Right cardiac atrium (tissue), 5 donors: ENCODE results near the gene CALN1. TPM values are rescaled to one million over a fixed set of nuclear protein-coding genes. Genes with fewer than 3 reads are reported as not detected.

Experiments
- ATAC-seq, 2 donors: fragments of 200-7000 bp; cut with Tn5 transposase; one replicate each; pipeline versions ENCODE4 v1.8.0 to v1.9.1; 2020; ENCODE audit warnings: moderate library complexity in 2 of 2, mild to moderate bottlenecking in 1 of 2
- DNase-seq, 3 donors: peaks; one replicate each; pipeline ENCODE4 v3.0.0-alpha.2; 2020
- H3K27ac ChIP-seq: one replicate; pipeline ENCODE4 v1.5.1; 2013; ENCODE audit warnings: mild to moderate bottlenecking, low read length, control low read depth, moderate library complexity
- H3K27me3 ChIP-seq: one replicate; pipeline ENCODE4 v1.6.1; 2013; ENCODE audit not compliant: control insufficient read depth, insufficient read depth
- H3K4me1 ChIP-seq: one replicate; pipeline ENCODE4 v1.6.1; 2013; ENCODE audit warnings: low read length; ENCODE audit not compliant: control insufficient read depth, insufficient read depth
- H3K4me3 ChIP-seq: one replicate; pipeline ENCODE4 v1.5.1; 2013; ENCODE audit warnings: low read length, control low read depth
- H3K9me3 ChIP-seq: one replicate; pipeline ENCODE4 v1.6.1; 2013; ENCODE audit warnings: low read length; ENCODE audit not compliant: control insufficient read depth
- WGBS: extraction: QIAGEN DNeasy Blood & Tissue Kit; methylation state at CpG from one replicate; pipeline ENCODE4 v1.1.7; 2013; 5-methylcytosine and 5-hydroxymethylcytosine counted together
- intact Hi-C, 4 donors: fragments of 100-400 bp; cut with DNase I; formaldehyde crosslinking; loops; one replicate each; pipeline versions ENCODE4 v1.11.0 to v1.14.0; 2022 to 2023
- polyA plus RNA-seq: library from polyadenylated mRNA; stranded (reverse); fragments of 200-250 nt; gene quantifications from one replicate; pipeline ENCODE4 v1.2.3, GENCODE V29; 2013
- total RNA-seq, 4 donors: library from RNA; stranded (reverse); fragmentation: NEBNext Ultra II Directional; extraction: Animal tissue kit (Norgen Biotek cat#: 25700); gene quantifications; one replicate each; pipeline ENCODE4 v1.2.1, GENCODE V29; 2021
- donor health status: healthy with polysubstance abuse.
- donor health status: DM: no; HTN: yes; CAD: no.
- donor health status: DM: no; HTN: no; CAD: no.
- donor health status: DM: no; HTN: yes; CAD: no; lungs with severe emphysema.
- donor health status: DM: yes; HTN: yes; CAD: no.

The CALN1 gene
- total and polyA plus RNA-seq, 5 donors: not detected

- H3K27me3 ChIP-seq: no peaks in the 10 kb centered on the region
- H3K9me3 ChIP-seq: no peaks in the 10 kb centered on the region
- intact Hi-C loops: no loop called here
- no peaks in the 10 kb centered on the region for H3K4me1 ChIP-seq
- no peak overlapping the region for H3K4me3 ChIP-seq
- no peak overlapping the region for H3K27ac ChIP-seq
- ATAC-seq: no peak
- peak in 1 of 3 donors; percentile 33 for DNase-seq
These were observed 348.8 kb downstream of the CALN1 start for GRCh38 chr7:72063330-72063729.

DNA sequence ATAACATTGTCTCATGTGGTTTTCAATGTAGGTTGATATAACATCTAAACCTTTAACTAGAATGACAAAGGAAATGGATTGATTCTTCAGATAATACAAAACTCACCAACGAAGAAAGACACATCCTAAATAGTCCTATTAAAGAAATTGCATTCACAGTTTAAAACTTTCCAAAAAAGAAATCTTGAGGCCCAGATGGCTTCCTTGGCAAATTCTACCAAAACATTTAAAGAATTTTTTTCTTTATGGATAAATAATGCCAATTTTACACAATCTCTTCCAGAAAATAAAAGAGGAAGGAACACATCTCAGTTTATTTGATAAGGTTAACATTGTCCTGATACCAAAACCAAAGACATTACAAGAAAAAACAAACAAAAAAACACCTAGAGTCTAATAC is 349.5 kb downstream of the CALN1 start:
- H3K27me3 ChIP-seq: no peaks in the 10 kb centered on the region
- H3K4me1 ChIP-seq: no peaks in the 10 kb centered on the region
- WGBS: 71% methylated on average over 1 of the region's 1 CpG
- no peak overlapping the region for H3K27ac ChIP-seq
- ATAC-seq: no peak
- intact Hi-C loops: no loop called here
- no peaks in the 10 kb centered on the region for H3K9me3 ChIP-seq
- no peak overlapping the region for H3K4me3 ChIP-seq
- no peak for DNase-seq

GRCh38 chr7:72059925-72060324 is 352.2 kb downstream of the CALN1 start:
- no peak overlapping the region for H3K4me3 ChIP-seq
- no peak overlapping the region for H3K27ac ChIP-seq
- ATAC-seq: no peak
- no peaks in the 10 kb centered on the region for H3K27me3 ChIP-seq
- no peak for DNase-seq
- H3K9me3 ChIP-seq: no peaks in the 10 kb centered on the region
- H3K4me1 ChIP-seq: no peaks in the 10 kb centered on the region
- WGBS: 80% methylated on average over 3 of the region's 3 CpGs
- intact Hi-C loops: no loop called here

- H3K4me1 ChIP-seq: no peaks in the 10 kb centered on the region
- H3K27me3 ChIP-seq: no peaks in the 10 kb centered on the region
- H3K4me3 ChIP-seq: no peak overlapping the region
- no peaks in the 10 kb centered on the region for H3K9me3 ChIP-seq
- ATAC-seq (no peak), DNase-seq (peak; percentile 53 to 89 (median 71))
- 26% methylated on average over 8 of the region's 8 CpGs for WGBS
- intact Hi-C loops: no loop called here
- H3K27ac ChIP-seq: no peak overlapping the region
These were observed 353.6 kb downstream of the CALN1 start for GRCh38 chr7:72058579-72058978.

DNA sequence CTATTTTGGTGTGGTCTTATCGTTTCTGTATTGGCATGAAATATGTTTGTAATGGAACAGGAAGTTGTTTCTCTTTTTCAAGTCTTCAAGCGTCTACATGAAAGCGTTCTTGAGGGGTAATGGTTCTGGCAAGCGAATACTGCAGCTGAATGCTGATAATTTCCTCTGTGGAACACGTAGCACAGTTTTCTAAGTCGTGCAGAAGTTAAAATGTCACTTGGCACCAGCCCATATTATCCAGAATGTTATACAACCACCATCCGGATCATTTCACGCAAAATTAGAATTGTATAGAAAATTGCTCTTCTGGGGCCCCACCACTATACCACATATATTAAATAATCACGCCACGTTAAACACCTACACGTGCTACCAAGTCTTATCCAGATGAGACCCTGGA is 354.3 kb downstream of the CALN1 start:
- Histone ChIP-seq H3K27me3 (no peaks in the 10 kb centered on the region), H3K9me3 (no peaks in the 10 kb centered on the region), H3K27ac (no peak overlapping the region), H3K4me3 (no peak overlapping the region), H3K4me1 (no peaks in the 10 kb centered on the region)
- WGBS: 47% methylated on average over 11 of the region's 11 CpGs
- DNase-seq: no peak
- intact Hi-C loops: no loop called here
- ATAC-seq: no peak

DNA sequence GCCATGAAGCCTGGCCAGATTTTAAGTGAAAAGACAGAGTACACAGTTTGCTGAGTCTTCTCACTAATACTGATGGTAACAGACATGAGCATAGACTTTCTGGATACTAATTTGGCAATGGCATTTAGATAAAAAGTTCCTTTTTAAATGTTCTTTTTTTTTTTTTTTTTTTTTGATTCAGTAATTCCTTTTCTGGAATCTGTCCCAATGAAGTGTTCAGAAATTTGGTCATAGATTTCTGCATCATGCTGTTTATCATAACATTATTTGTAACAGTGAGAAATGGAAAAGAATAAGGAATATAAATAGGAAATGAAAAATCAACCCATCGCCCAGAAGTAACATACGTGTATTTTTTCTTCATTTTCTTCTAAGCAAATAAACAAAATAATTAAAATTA is 354.9 kb downstream of the CALN1 start:
- H3K9me3 ChIP-seq: no peaks in the 10 kb centered on the region
- DNase-seq (no peak), ATAC-seq (no peak)
- H3K4me3 ChIP-seq: no peak overlapping the region
- no peaks in the 10 kb centered on the region for H3K4me1 ChIP-seq
- H3K27ac ChIP-seq: no peak overlapping the region
- no peaks in the 10 kb centered on the region for H3K27me3 ChIP-seq
- 88% methylated on average over 2 of the region's 2 CpGs for WGBS
- intact Hi-C loops: no loop called here

- H3K27me3 ChIP-seq: no peaks in the 10 kb centered on the region
- ATAC-seq: no peak
- H3K4me3 ChIP-seq: no peak overlapping the region
- WGBS: 75% methylated on average over 2 of the region's 2 CpGs
- intact Hi-C loops: no loop called here
- no peak overlapping the region for H3K27ac ChIP-seq
- no peaks in the 10 kb centered on the region for H3K4me1 ChIP-seq
- H3K9me3 ChIP-seq: no peaks in the 10 kb centered on the region
- DNase-seq: no peak
These were observed 356.7 kb downstream of the CALN1 start for GRCh38 chr7:72055426-72055825.

DNA sequence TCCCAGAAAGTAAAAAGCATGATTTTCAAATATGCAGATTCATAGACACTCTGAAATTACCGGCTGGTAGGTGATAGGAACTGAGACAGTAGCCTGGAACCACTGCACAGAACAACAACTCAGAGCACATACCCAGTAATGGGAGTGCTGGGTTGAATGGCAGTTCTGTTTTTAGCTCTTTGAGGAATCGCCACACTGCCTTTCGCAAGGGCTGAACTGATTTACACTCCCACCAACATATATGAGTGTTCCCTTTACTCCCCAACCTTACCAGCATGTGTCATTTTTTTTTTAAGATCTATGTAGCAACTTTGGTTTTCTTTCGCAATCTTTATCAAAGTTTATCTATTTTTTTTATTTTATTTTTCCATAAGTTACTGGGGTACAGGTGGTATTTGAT is 358.8 kb downstream of the CALN1 start:
- Histone ChIP-seq H3K27ac (no peak overlapping the region), H3K9me3 (no peaks in the 10 kb centered on the region), H3K4me1 (no peaks in the 10 kb centered on the region), H3K27me3 (no peaks in the 10 kb centered on the region), H3K4me3 (no peak overlapping the region)
- ATAC-seq (no peak), DNase-seq (no peak)
- WGBS: 86% methylated on average over 4 of the region's 4 CpGs
- intact Hi-C loops: no loop called here

DNA sequence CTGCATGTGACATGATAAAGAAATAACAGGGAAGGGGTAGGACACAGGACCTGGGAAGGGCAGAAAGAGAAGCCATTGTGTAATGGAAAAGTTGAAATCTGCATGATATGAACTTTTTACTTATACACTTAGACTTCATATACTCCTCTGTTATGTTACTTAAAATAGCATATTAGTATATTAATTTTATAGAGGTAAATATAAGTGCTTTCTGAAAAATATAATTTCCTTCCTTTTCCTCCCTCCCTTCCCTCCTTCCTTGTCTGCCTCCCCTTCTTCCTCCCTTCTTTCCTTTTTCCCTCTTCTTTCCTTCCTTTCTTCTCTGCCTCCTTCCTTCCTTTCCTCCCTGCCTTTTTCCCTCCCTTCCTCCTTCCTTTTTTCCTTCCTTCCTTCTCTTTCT is 363.7 kb downstream of the CALN1 start:
- Histone ChIP-seq H3K9me3 (no peaks in the 10 kb centered on the region), H3K4me1 (no peaks in the 10 kb centered on the region), H3K27me3 (no peaks in the 10 kb centered on the region), H3K4me3 (no peak overlapping the region), H3K27ac (no peak overlapping the region)
- intact Hi-C loops: no loop called here
- ATAC-seq (no peak), DNase-seq (no peak)

- H3K27ac ChIP-seq: no peak overlapping the region
- DNase-seq: no peak
These were observed 369.3 kb downstream of the CALN1 start for GRCh38 chr7:72042855-72043254.

GRCh38 chr7:72040641-72041040 is 371.5 kb downstream of the CALN1 start:
- DNase-seq (no peak), ATAC-seq (no peak)
- Histone ChIP-seq H3K9me3 (no peaks in the 10 kb centered on the region), H3K27me3 (no peaks in the 10 kb centered on the region), H3K4me3 (no peak overlapping the region), H3K4me1 (no peaks in the 10 kb centered on the region), H3K27ac (no peak overlapping the region)
- intact Hi-C loops: no loop called here
- WGBS: 74% methylated on average over 2 of the region's 2 CpGs

More at GRCh38 chr7:72042855-72043254, 369.3 kb downstream of the CALN1 start:
- ATAC-seq: no peak
- intact Hi-C loops: no loop called here
- no peaks in the 10 kb centered on the region for H3K27me3 ChIP-seq
- 53% methylated on average over 3 of the region's 3 CpGs for WGBS
- H3K9me3 ChIP-seq: no peaks in the 10 kb centered on the region
- no peak overlapping the region for H3K4me3 ChIP-seq
- H3K4me1 ChIP-seq: no peaks in the 10 kb centered on the region

DNA sequence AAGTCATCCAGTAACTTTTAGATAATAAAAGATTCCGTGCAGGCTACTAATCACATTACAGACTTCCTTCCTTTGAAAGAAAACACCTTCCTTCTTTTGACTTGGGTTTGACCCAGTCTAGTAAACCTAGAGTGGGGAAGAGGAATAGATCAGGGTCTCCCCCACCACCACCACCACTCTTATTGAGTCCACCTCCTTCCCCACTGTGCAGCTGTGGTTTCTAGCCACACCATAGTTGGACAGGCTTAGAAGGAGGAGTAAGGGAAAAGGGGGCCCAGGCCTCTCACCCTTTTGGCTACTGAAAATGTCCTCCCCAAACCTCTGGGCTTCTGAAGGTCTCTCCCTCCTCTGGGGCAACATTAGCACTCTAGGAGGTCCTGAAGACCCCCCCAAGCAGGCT is 372.7 kb downstream of the CALN1 start:
- Histone ChIP-seq H3K4me1 (no peaks in the 10 kb centered on the region), H3K27ac (no peak overlapping the region), H3K27me3 (no peaks in the 10 kb centered on the region), H3K4me3 (no peak overlapping the region), H3K9me3 (no peaks in the 10 kb centered on the region)
- DNase-seq (no peak), ATAC-seq (no peak)
- 42% methylated on average over 1 of the region's 1 CpG for WGBS
- intact Hi-C loops: no loop called here
